GM19023 (cell line): Measurements from ENCODE around the gene CERS6.
"Not testable (repeated sequence)": the region's sequence is repeated elsewhere in the genome, so short reads cannot be mapped to it uniquely, and the experiment has no call there.

Experiments
- ATAC-seq: cut with Tn5 transposase; IDR thresholded peaks from one replicate; pipeline ENCODE4 v1.9.1; 2021; ENCODE audit warnings: mild to moderate bottlenecking, moderate library complexity; ENCODE audit not compliant: unreplicated experiment

CERS6 gene

GRCh38 chr2:168753765-168754329 lies 297.8 kb downstream of the CERS6 start:
- no peak for ATAC-seq

- no peak for ATAC-seq
Observed at GRCh38 chr2:168757223-168757622, 301.2 kb downstream of the CERS6 start.

GRCh38 chr2:168758970-168759820 lies 303.1 kb downstream of the CERS6 start:
- ATAC-seq, result peak; percentile 63

GRCh38 chr2:168765401-168765800 lies 309.3 kb downstream of the CERS6 start:
- ATAC-seq, result no peak

- no peak for ATAC-seq
Observed at GRCh38 chr2:168766600-168766999, 310.5 kb downstream of the CERS6 start.

DNA sequence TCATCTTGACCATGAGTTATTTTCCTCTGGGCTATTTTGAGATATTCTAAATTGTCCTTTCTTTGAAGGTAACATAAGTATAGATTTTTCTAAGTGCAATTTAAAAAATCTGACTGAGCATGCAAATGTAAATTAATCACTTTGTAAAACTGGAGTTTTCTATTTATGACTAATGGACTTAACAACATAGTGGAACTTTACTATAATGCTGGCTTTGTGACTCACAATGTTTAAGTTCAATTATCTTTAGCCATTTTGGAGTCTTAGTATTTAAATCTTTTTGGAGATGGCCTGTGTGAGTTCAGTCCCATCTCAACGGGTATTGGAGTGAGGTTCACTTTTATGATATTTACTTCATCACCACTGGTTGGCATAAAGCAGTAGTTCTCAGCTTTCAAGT lies 311.2 kb downstream of the CERS6 start:
- ATAC-seq, result no peak

- not testable (repeated sequence) for ATAC-seq
Observed at GRCh38 chr2:168768357-168768756, 312.3 kb downstream of the CERS6 start.

DNA sequence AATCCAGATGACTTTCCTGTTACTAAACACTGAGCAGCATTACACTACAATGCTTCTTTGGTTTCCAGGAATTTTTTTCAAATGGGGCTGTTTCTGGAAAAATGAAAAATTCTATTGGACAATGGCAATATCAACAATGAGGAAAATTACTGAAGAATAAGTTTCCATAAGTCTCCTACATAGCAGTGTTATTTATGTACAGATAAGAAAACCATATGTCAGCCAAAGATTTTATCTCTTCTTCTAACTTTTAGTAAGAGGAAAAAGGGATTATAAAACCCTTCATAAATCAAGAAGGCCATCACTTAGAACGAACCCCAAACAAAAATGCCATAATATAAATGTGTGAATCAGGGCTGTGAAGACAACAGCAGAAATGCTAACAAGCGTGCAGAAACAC lies 314.7 kb downstream of the CERS6 start:
- no peak for ATAC-seq

DNA sequence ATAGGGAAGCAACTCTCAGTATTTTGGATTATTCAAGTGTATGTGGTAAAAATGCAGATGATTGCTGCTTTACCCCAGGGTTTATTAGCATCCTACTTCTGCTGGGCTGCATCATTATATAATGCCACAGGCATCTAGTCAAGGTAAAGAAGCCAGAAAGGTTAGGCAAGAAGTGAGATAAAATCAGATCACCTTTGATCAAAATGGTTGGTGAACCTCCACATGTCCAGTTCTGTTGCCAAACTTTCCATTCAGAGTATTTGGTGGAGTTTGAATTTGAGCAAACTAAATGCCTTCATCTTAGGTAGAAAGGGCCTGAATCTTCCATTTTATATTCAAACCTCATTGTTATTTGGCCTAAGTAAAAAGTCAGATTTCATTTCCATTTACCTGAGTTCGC lies 316.6 kb downstream of the CERS6 start:
- ATAC-seq, result no peak

DNA sequence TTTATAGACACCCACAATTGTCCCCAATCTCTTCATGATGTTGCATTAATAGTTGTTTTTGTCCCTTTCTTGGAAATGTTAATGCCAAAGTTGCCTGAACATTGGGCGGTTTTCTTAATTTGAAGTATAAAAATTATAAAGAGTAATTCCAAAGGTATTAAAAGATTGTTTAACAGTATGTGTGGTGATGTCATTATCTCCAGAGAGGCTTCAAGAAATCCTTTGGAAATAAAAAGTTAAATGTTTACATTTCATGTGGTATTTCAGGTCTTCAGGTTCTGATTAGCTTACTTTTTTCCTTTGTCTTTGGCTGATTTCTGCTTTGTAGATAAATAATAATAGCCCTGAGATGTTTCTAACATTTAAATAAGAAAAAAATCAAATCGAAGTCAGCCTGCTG lies 317.1 kb downstream of the CERS6 start:
- ATAC-seq, result no peak

GRCh38 chr2:168773719-168774521 lies 317.8 kb downstream of the CERS6 start:
- ATAC-seq, result no peak

- no peak for ATAC-seq
Observed at GRCh38 chr2:168775837-168776236, 319.8 kb downstream of the CERS6 start.

- no peak for ATAC-seq
Observed at GRCh38 chr2:168780669-168781071, 324.6 kb downstream of the CERS6 start.

GRCh38 chr2:168781191-168781817 lies 325.2 kb downstream of the CERS6 start:
- ATAC-seq, result no peak

- no peak for ATAC-seq
Observed at GRCh38 chr2:168782271-168782670, 326.2 kb downstream of the CERS6 start.

DNA sequence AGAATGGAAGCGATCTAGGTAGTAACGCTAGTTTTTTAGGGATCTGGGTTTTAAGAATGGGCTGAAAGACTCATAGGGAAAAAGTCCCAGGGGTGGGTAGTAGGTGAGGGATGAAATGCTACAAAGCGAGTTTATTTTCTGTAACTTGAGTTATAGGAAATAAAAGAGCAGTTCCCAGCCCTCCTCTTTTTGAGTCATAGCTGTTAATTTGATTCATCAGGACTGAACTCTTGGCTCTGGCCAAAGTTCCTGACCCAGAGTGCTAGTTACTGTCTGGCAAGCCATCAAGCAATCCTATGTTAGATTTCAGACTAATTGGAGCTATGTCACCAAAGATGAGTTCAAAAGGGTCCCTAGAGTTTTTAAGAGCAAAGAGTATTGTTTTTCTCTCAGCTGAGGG lies 328.9 kb downstream of the CERS6 start:
- no peak for ATAC-seq

GRCh38 chr2:168787098-168787781 lies 331.2 kb downstream of the CERS6 start:
- ATAC-seq, result no peak

DNA sequence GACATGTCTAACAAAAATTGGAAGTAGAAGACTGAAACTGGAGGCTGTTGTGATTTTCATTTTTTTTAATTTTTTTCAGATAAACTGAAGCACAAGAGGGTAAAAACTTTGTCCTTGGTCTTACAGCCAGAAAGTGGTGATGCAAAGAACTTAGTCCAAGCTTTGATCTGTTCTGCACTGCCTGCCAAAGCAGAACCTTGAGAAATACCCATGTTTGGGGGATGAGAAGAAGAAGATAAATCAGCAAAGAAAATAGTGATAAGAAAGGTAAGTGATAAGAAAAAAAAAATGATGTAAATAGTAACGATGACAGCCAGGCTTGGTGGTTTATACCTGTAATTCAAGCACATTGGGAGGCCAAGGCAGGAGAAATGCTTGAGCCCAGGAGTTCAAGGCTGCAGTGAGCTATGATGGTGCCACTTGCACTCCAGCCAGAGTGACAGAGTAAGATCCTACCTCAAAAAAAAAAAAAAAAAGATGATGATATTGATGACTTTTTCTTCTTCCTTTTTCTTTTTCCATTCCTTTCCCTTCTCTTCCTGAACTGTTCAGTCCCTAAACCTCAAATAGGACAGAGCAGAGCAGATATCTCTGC lies 331.8 kb downstream of the CERS6 start:
- no peak for ATAC-seq

DNA sequence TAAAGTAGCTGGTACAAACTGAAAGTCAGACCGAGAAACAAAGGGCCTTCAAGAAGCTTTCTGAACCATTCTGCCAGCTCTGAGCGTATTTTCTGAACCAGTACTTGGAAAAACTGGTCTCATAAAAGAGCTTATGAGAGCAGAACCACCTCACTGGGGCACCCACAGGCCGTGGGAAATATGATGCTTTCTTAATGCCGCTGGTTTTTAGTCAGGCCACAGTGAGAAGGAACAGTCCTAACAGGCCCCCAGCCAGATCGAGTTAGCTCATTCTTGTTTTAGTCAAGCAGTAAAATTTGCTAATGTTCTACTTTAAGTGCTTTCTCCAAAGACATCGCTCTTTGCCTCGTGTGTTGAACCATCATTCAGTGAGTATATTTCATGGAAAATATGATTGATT lies 333.7 kb downstream of the CERS6 start:
- ATAC-seq, result no peak

GRCh38 chr2:168790226-168790902 lies 334.3 kb downstream of the CERS6 start:
- no peak for ATAC-seq
